ENCODE measurements around the gene KRTAP5-7.
"Not testable (repeated sequence)": the region's sequence is repeated elsewhere in the genome, so short reads cannot be mapped to it uniquely, and the experiment has no call there.

GRCh38 chr11:71567633-71568032 lies 40.6 kb downstream of the KRTAP5-7 start:
- not testable (repeated sequence) for TF ChIP-seq CTCF, EZH2phosphoT487 (IDR thresholded peaks at IDR 0.05)
